MCF 10A (cell line): ENCODE results near the gene PLK5. TPM values are rescaled to one million over a fixed set of nuclear protein-coding genes. Genes with fewer than 3 reads are reported as not detected.
"Not testable (repeated sequence)": the region's sequence is repeated elsewhere in the genome, so short reads cannot be mapped to it uniquely, and the experiment has no call there.

Source experiments
- BruUV-seq: library from RNA; stranded (reverse); fragments of 400-500 nt; replicated peaks from 2 replicates; lab custom pipeline; 2021; lab: Mats Ljungman, UMichigan
- CTCF ChIA-PET: fragments of 300-600 bp; sonication (Branson Sonifier 250); formaldehyde crosslinking; extraction: SDS; loops from one replicate; lab custom pipeline; 2021; ENCODE audit warnings: antibody characterized with exemption, inconsistent platforms; lab: Yijun Ruan, JAX
- POLR2A ChIA-PET: fragments of 300-600, 350-650 bp; sonication (Branson Sonifier 250); formaldehyde crosslinking; extraction: SDS; loops from one replicate; lab custom pipeline; 2020; ENCODE audit warnings: antibody characterized with exemption, inconsistent platforms; lab: Yijun Ruan, JAX
- DNase-seq: peaks from one replicate; pipeline ENCODE4 v3.0.0-alpha.2; 2018; ENCODE audit not compliant: unreplicated experiment
- H3K27ac Mint-ChIP-seq: one replicate; pipeline ENCODE4 v1.8.0; 2022; ENCODE audit warnings: mild to moderate bottlenecking, low read depth, mixed read lengths; ENCODE audit not compliant: unreplicated experiment
- H3K27me3 Mint-ChIP-seq: one replicate; pipeline ENCODE4 v1.8.0; 2022; ENCODE audit warnings: mixed read lengths; ENCODE audit not compliant: insufficient read depth, unreplicated experiment
- H3K36me3 Mint-ChIP-seq: one replicate; pipeline ENCODE4 v1.8.0; 2022; ENCODE audit warnings: mild to moderate bottlenecking, moderate library complexity, mixed read lengths; ENCODE audit not compliant: insufficient read depth, unreplicated experiment
- H3K4me1 Mint-ChIP-seq: one replicate; pipeline ENCODE4 v1.8.0; 2022; ENCODE audit warnings: mixed read lengths; ENCODE audit not compliant: insufficient read depth, unreplicated experiment
- H3K4me3 Mint-ChIP-seq: one replicate; pipeline ENCODE4 v1.8.0; 2022; ENCODE audit warnings: mild to moderate bottlenecking, moderate library complexity, mixed read lengths; ENCODE audit not compliant: unreplicated experiment
- H3K9me3 Mint-ChIP-seq: one replicate; pipeline ENCODE4 v1.8.0; 2022; ENCODE audit warnings: mixed read lengths; ENCODE audit not compliant: unreplicated experiment
- CTCF ChIP-seq: fragments of 200-600 bp; IDR thresholded peaks from one replicate; pipeline ENCODE4 v1.8.0; 2022; ENCODE audit warnings: antibody characterized with exemption, mild to moderate bottlenecking; ENCODE audit not compliant: unreplicated experiment
- intact Hi-C: fragments of 100-400 bp; cut with micrococcal nuclease; formaldehyde crosslinking; loops from 2 replicates; pipeline ENCODE4 v1.14.1; 2022
- total RNA-seq: library from RNA; stranded (reverse); gene quantifications from 2 replicates; pipeline ENCODE4 v1.2.3, GENCODE V29; 2022

PLK5 gene
- total RNA-seq, 1 experiment from 2014 or later, result 0.21 TPM

- Mint-ChIP-seq H3K36me3 (no peaks in the 10 kb centered on the region), H3K4me3 (no peak overlapping the region), H3K27me3 (peaks cover 13% of the 10 kb centered on the region), H3K27ac (no peak overlapping the region), H3K9me3 (no peaks in the 10 kb centered on the region), H3K4me1 (no peaks in the 10 kb centered on the region)
- DNase-seq, result no peak
- CTCF ChIA-PET, result interaction anchor here (0.8 kb wide), 1 partner anchor 68 kb away, joined by 3 read pairs; no protein-coding TSS in a partner anchor
- intact Hi-C loops, result no loop called here
- POLR2A ChIA-PET, result no interaction called here
- BruUV-seq, result no TSS peak
- TF ChIP-seq CTCF, result no peak
Observed at GRCh38 chr19:1538978-1539377, 15.1 kb downstream of the PLK5 start.

DNA sequence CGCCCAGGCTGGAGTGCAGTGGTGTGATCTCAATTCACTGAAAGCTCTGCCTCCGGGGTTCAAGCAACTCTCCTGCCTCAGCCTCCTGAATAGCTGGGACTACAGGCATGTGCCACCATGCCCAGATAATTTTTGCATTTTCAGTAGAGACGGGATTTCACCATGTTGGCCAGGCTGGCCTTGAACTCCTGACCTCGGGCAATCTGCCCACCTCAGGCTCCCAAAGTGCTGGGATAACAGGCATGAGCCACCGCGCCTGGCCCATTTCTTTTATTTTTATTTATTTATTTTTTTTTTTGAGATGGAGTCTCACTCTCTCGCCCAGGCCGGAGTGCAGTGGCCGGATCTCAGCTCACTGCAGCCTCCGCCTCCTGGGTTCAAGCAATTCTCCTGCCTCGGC is 15.9 kb downstream of the PLK5 start:
- DNase-seq, H3K27ac Mint-ChIP-seq, BruUV-seq, intact Hi-C loops, H3K9me3 Mint-ChIP-seq, H3K4me3 Mint-ChIP-seq, H3K36me3 Mint-ChIP-seq, H3K4me1 Mint-ChIP-seq, POLR2A ChIA-PET: not testable (repeated sequence)
- H3K27me3 Mint-ChIP-seq, result peaks cover 13% of the 10 kb centered on the region
- CTCF ChIA-PET, result interaction anchor here (0.6 to 0.8 kb wide), 3 partner anchors 67 to 309 kb away, joined by 3 to 5 read pairs (median 3); no protein-coding TSS in a partner anchor

DNA sequence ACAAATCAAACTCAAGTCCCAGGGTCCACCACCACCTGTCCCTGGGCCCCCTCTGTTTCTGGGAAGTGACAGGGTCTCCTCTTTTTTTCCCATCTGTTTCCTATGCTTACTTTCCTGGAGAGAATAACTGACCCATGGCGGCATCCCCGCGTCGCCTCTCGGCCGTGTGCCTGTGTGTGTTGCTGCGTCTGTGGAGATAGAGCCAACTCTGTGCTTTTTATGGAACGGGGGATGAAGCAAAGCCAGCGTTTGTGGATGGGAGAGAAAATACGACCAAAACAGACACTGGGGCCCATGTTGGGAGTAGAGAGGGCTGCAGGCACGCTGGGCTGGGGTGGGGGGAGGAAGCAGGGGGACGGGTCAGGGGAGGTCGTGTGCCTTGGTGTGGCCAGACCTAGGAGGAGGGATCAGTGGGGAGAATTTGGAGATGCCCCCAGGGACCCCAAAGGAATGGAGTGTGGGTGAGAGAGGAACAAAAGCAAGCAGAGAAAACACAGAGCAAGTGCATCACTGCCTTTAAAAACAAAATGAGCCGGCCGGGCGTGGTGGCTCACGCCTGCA is 16.6 kb downstream of the PLK5 start:
- ChIA-PET POLR2A (no interaction called here), CTCF (interaction anchor here (0.6 kb wide), 1 partner anchor 308 kb away, joined by 3 read pairs; no protein-coding TSS in a partner anchor)
- H3K36me3 Mint-ChIP-seq, result no peaks in the 10 kb centered on the region
- H3K27me3 Mint-ChIP-seq, result peaks cover 13% of the 10 kb centered on the region
- H3K27ac Mint-ChIP-seq, result no peak overlapping the region
- H3K4me3 Mint-ChIP-seq, result no peak overlapping the region
- H3K9me3 Mint-ChIP-seq, result no peaks in the 10 kb centered on the region
- no peak for TF ChIP-seq CTCF
- intact Hi-C loops, result no loop called here
- no peak for DNase-seq
- no TSS peak for BruUV-seq
- H3K4me1 Mint-ChIP-seq, result no peaks in the 10 kb centered on the region

DNA sequence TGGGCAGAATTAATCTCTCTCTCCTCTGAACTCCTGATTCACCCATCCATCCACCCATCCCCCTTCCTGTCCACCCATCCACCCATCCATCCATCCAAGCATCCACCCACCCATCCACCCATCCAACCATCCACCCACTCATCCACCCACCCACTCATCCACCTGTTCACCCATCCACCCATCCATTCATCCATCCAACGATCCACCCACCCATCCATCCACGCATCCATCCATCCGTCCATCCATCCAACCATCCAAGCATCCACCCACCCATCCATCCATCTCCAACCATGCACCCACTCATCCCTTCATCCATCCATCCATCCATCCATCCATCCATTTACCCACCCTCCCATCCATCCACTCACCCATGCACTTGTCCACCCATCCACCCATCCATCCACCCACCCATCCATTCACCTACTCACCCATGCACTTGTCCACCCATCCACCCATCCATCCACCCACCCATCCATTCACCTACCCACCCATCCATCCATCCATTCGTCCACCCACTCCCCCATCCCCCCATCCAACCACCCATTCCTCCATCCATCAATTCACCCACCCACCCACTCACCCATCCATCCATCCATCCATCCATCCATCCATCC is 25.6 kb downstream of the PLK5 start:
- H3K27me3 Mint-ChIP-seq, result no peaks in the 10 kb centered on the region
- no peak overlapping the region for H3K4me3 Mint-ChIP-seq
- H3K4me1 Mint-ChIP-seq, result peaks cover 6% of the 10 kb centered on the region
- H3K36me3 Mint-ChIP-seq, result no peaks in the 10 kb centered on the region
- no peak for TF ChIP-seq CTCF
- intact Hi-C loops, result loop anchor here (5.0 kb wide), 1 partner anchor 248 kb away; no protein-coding TSS in a partner anchor
- no TSS peak for BruUV-seq
- ChIA-PET CTCF (no interaction called here), POLR2A (no interaction called here)
- no peak overlapping the region for H3K27ac Mint-ChIP-seq
- H3K9me3 Mint-ChIP-seq, result no peaks in the 10 kb centered on the region
- DNase-seq, result no peak
